ENCODE results near the gene BCAS2.

The BCAS2 gene

GRCh38 chr1:114561333-114561732, 20.1 kb downstream of the BCAS2 start:
- H3K27ac ChIP-seq, result no peak overlapping the region
- no peak for DNase-seq (ENCODE audit: low read depth, low spot score)

GRCh38 chr1:114559356-114559755, 22.1 kb downstream of the BCAS2 start:
- DNase-seq (ENCODE audit: low read depth, low spot score), result no peak
- no peak overlapping the region for H3K27ac ChIP-seq

- H3K27ac ChIP-seq, result no peak overlapping the region
- no peak for DNase-seq (ENCODE audit: low read depth, low spot score)
Measured at GRCh38 chr1:114558544-114558943, 22.9 kb downstream of the BCAS2 start.

- no peak for DNase-seq (ENCODE audit: low read depth, low spot score)
- no peak overlapping the region for H3K27ac ChIP-seq
Measured at GRCh38 chr1:114554577-114554976, 26.8 kb downstream of the BCAS2 start.

GRCh38 chr1:114552106-114552639, 29.2 kb downstream of the BCAS2 start:
- DNase-seq (ENCODE audit: low read depth, low spot score), result no peak
- H3K27ac ChIP-seq, result no peak overlapping the region

GRCh38 chr1:114551400-114551799, 30.0 kb downstream of the BCAS2 start:
- H3K27ac ChIP-seq, result no peak overlapping the region
- DNase-seq (ENCODE audit: low read depth, low spot score), result no peak

- no peak for DNase-seq (ENCODE audit: low read depth, low spot score)
- H3K27ac ChIP-seq, result no peak overlapping the region
Measured at GRCh38 chr1:114550336-114550735, 31.1 kb downstream of the BCAS2 start.

- H3K27ac ChIP-seq, result no peak overlapping the region
- peak; percentile 8 for DNase-seq (ENCODE audit: low read depth, low spot score)
Measured at GRCh38 chr1:114549137-114549536, 32.3 kb downstream of the BCAS2 start.

- no peak for DNase-seq (ENCODE audit: low read depth, low spot score)
- no peak overlapping the region for H3K27ac ChIP-seq
Measured at GRCh38 chr1:114547076-114547475, 34.3 kb downstream of the BCAS2 start.

- no peak for DNase-seq (ENCODE audit: low read depth, low spot score)
- no peak overlapping the region for H3K27ac ChIP-seq
Measured at GRCh38 chr1:114545796-114546195, 35.6 kb downstream of the BCAS2 start.

GRCh38 chr1:114545315-114545714, 36.1 kb downstream of the BCAS2 start:
- no peak for DNase-seq (ENCODE audit: low read depth, low spot score)
- H3K27ac ChIP-seq, result no peak overlapping the region

GRCh38 chr1:114540821-114541220, 40.6 kb downstream of the BCAS2 start:
- no peak for DNase-seq (ENCODE audit: low read depth, low spot score)
- H3K27ac ChIP-seq, result no peak overlapping the region

GRCh38 chr1:114540272-114540671, 41.1 kb downstream of the BCAS2 start:
- no peak overlapping the region for H3K27ac ChIP-seq
- DNase-seq (ENCODE audit: low read depth, low spot score), result no peak

GRCh38 chr1:114536043-114536442, 45.4 kb downstream of the BCAS2 start:
- H3K27ac ChIP-seq, result no peak overlapping the region
- no peak for DNase-seq (ENCODE audit: low read depth, low spot score)

- no peak overlapping the region for H3K27ac ChIP-seq
- no peak for DNase-seq (ENCODE audit: low read depth, low spot score)
Measured at GRCh38 chr1:114535401-114535800, 46.0 kb downstream of the BCAS2 start.

- H3K27ac ChIP-seq, result no peak overlapping the region
- no peak for DNase-seq (ENCODE audit: low read depth, low spot score)
Measured at GRCh38 chr1:114531094-114531493, 50.3 kb downstream of the BCAS2 start.

- H3K27ac ChIP-seq, result no peak overlapping the region
- no peak for DNase-seq (ENCODE audit: low read depth, low spot score)
Measured at GRCh38 chr1:114530224-114530623, 51.2 kb downstream of the BCAS2 start.

- H3K27ac ChIP-seq, result no peak overlapping the region
- no peak for DNase-seq (ENCODE audit: low read depth, low spot score)
Measured at GRCh38 chr1:114524944-114525343, 56.5 kb downstream of the BCAS2 start.

GRCh38 chr1:114522264-114522575, 59.2 kb downstream of the BCAS2 start:
- no peak overlapping the region for H3K27ac ChIP-seq
- no peak for DNase-seq (ENCODE audit: low read depth, low spot score)

- no peak overlapping the region for H3K27ac ChIP-seq
- no peak for DNase-seq (ENCODE audit: low read depth, low spot score)
Measured at GRCh38 chr1:114521396-114522263, 59.8 kb downstream of the BCAS2 start.

Data from epithelial cell of prostate (primary cell).